ENCODE measurements around the gene KRT75. TPM values are rescaled to one million over a fixed set of nuclear protein-coding genes. Genes with fewer than 3 reads are reported as not detected.

KRT75 gene
- total and polyA plus RNA-seq, 2 donors (not counting 3 experiments of a cell fraction or from before 2014, with no cell fraction given): not detected

DNA sequence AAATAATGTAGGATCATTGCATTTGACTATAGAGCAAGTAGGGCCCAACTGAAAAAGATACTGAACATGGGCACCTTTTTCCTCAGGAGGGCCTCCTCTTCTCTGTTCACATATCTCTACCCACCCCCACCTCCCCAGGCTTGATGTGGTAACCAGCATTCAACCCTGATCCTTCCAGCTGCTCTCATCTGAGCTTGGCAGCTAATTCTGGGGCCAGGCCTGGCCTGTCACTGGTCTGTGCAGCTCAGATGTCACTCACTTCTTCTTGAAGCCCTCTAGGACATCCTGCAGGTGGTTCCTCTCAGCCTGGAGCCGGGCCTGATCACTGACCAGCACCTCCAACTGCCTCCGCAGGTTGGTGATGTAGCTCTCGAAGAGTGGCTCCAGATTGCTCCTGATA lies 50.8 kb downstream of the KRT75 start:
- peaks cover 2 to 12% of the 10 kb centered on the region in 2 experiments for H3K27me3 ChIP-seq (ENCODE audit: control insufficient read depth in 2 of 2, insufficient read depth in 2 of 2, low read length in 2 of 2)
- DNase-seq (ENCODE audit: low read depth, low spot score) (no peak), FAIRE-seq (no peak)
- no peak overlapping the region for H3K4me2 ChIP-seq (ENCODE audit: insufficient read depth, low read length)
- H3K27ac ChIP-seq (ENCODE audit: insufficient read depth, low read depth, low read length): no peak overlapping the region
- no peak overlapping the region for H3K4me3 ChIP-seq (replicated peaks in 1 of 3; ENCODE audit: insufficient read depth in 1 of 3, low read depth in 1 of 3, low read length in 3 of 3)
- H2AFZ ChIP-seq (ENCODE audit: low read depth, low read length): no peak overlapping the region
- no TSS peak for BruUV-seq (replicated peaks)
- H3K79me2 ChIP-seq (ENCODE audit: control insufficient read depth, insufficient read depth, low read length): no peaks in the 10 kb centered on the region
- dilution Hi-C loops (cut with MboI; ENCODE audit: extremely low pct_ligation_motif_present, low sequenced_read_pairs): no loop called here
- H3K9me3 ChIP-seq (replicated peaks; ENCODE audit: control insufficient read depth, insufficient read depth, low read length): no peaks in the 10 kb centered on the region
- no peaks in the 10 kb centered on the region for H3K9me1 ChIP-seq (replicated peaks; ENCODE audit: control insufficient read depth, extremely low read depth, insufficient read depth, low read length)
- no peaks in the 10 kb centered on the region for H4K20me1 ChIP-seq (replicated peaks; ENCODE audit: control insufficient read depth, extremely low read depth, insufficient read depth, low read length)
- ChIA-PET CTCF (interaction anchor here (0.9 to 3.7 kb wide), 7 partner anchors 10 to 598 kb away, joined by 3 to 16 read pairs (median 4); no protein-coding TSS in a partner anchor), POLR2A (no interaction called here)
- intact Hi-C loops (cut with micrococcal nuclease): no loop called here
- H3K36me3 ChIP-seq (ENCODE audit: control insufficient read depth in 2 of 2, extremely low read depth in 1 of 2, insufficient read depth in 2 of 2, low read length in 2 of 2): no peaks in the 10 kb centered on the region
- H3K9ac ChIP-seq (replicated peaks; ENCODE audit: extremely low read depth, insufficient read depth, low read length): no peak overlapping the region
- no peaks in the 10 kb centered on the region for H3K4me1 ChIP-seq (ENCODE audit: control insufficient read depth, extremely low read depth, insufficient read depth, low read length)
- TF ChIP-seq FOS (IDR thresholded peaks at IDR 0.05; ENCODE audit: borderline replicate concordance, insufficient read depth, low read length) (no peak), GATA2 (IDR thresholded peaks at IDR 0.05; ENCODE audit: insufficient read depth, insufficient read length, low read depth, low read length) (no peak), JUN (IDR thresholded peaks at IDR 0.05; ENCODE audit: borderline replicate concordance, insufficient read depth, insufficient read length, low read depth) (no peak), MYC (IDR thresholded peaks at IDR 0.05; ENCODE audit: low read depth, low read length) (no peak), EZH2 (IDR thresholded peaks at IDR 0.05; ENCODE audit: borderline replicate concordance, low read depth, low read length, severe bottlenecking) (no peak), POLR2AphosphoS5 (IDR thresholded peaks at IDR 0.05; ENCODE audit: insufficient read depth, low read depth, low read length) (no peak), POLR2A (IDR thresholded peaks at IDR 0.05; ENCODE audit: low read depth, low read length) (no peak)
- TF ChIP-seq, protein P1, sequence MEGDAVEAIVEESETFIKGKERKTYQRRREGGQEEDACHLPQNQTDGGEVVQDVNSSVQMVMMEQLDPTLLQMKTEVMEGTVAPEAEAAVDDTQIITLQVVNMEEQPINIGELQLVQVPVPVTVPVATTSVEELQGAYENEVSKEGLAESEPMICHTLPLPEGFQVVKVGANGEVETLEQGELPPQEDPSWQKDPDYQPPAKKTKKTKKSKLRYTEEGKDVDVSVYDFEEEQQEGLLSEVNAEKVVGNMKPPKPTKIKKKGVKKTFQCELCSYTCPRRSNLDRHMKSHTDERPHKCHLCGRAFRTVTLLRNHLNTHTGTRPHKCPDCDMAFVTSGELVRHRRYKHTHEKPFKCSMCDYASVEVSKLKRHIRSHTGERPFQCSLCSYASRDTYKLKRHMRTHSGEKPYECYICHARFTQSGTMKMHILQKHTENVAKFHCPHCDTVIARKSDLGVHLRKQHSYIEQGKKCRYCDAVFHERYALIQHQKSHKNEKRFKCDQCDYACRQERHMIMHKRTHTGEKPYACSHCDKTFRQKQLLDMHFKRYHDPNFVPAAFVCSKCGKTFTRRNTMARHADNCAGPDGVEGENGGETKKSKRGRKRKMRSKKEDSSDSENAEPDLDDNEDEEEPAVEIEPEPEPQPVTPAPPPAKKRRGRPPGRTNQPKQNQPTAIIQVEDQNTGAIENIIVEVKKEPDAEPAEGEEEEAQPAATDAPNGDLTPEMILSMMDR (IDR thresholded peaks at IDR 0.05; ENCODE audit: extremely low read depth in 1 of 2, insufficient read depth in 1 of 2, low read depth in 1 of 2, low read length in 2 of 2): no peak
- TF ChIP-seq, protein P2, sequence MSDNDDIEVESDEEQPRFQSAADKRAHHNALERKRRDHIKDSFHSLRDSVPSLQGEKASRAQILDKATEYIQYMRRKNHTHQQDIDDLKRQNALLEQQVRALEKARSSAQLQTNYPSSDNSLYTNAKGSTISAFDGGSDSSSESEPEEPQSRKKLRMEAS (IDR thresholded peaks at IDR 0.05; ENCODE audit: insufficient read depth, insufficient read length): no peak

Measured in endothelial cell of umbilical vein (primary cell).